GM18858 (cell line): Measurements from ENCODE around the gene KIAA1614.
A peak's percentile ranks its signal among the peaks of the same experiment; 100 is the strongest.
"Not testable (repeated sequence)": the region's sequence is repeated elsewhere in the genome, so short reads cannot be mapped to it uniquely, and the experiment has no call there.

Source experiments
- ATAC-seq: cut with Tn5 transposase; IDR thresholded peaks from one replicate; pipeline ENCODE4 v1.9.1; 2021; ENCODE audit not compliant: unreplicated experiment

Gene KIAA1614

DNA sequence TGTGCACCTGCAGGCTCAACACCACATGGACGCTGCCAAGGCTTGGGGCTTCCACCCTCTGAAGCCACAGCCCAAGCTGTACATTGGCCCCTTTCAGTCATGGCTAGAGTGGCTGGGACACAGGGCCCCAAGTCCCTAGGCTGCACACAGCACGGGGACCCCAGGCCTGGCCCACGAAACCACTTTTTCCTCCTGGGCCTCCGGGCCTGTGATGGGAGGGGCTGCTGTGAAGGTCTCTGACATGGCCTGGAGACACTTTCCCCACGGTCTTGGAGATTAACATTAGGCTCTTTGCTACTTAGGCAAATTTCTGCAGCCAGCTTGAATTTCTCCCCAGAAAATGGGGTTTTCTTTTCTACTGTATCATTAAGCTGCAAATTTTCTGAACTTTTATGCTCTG lies 46.9 kb downstream of the KIAA1614 start:
- not testable (repeated sequence) for ATAC-seq

DNA sequence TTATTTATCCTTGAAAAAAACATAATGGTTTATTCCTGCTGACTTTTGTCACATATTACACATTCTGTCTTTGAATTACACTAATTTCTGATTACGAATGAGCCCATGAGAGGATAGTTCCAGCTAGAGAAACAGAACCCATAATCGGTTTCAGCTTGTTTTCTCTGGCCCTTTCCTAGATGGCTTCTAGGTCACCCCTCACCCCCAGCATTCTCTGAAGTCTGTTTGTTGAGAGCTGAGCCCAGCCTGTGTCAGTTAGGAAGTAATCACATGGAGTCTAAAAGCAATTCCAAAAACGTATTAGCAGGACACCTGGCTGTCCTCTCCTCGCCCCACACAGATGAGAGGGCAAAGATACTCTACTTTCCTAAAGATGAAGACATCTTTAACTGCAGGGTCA lies 48.9 kb downstream of the KIAA1614 start:
- ATAC-seq, result no peak

- no peak for ATAC-seq
These were observed 49.5 kb downstream of the KIAA1614 start for GRCh38 chr1:180962178-180962577.

DNA sequence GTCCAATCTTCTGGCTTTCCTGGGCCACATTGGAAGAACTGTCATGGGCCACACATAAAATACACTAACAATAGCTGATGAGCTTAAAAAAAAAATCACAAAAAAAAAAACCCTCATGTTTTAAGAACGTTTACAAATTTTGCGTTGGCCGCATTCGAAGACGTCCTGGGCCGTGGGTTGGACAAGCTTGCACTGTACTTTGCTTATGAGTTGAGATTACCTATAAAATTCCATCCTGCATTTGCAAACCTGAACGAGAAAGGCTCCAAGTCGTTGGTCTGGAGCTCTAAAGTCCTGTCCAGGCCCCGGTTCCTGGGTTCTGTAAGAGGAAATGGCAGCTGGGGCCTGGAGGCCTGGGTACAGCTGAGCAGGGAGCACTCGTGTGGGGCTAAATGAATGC lies 51.4 kb downstream of the KIAA1614 start:
- no peak for ATAC-seq

- ATAC-seq, result no peak
These were observed 51.9 kb downstream of the KIAA1614 start for GRCh38 chr1:180964595-180964994.

DNA sequence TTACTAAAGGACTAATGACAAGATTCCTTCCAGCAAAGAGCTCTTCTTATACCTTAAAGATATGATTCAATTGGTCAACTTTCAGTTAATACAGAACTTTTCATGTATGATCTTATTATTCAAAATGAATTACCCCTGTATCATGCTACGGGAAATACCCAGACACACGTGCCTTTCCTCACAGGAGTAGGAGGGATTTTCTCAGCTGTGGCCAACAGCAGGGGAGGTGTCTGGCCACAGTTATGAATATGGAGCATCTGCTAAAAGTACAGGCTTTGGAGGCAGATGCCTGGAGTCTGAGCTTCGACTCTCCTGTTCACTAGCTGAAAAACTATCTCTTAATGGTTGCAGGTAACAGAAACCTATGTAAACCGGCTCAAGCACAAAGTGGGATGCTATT lies 53.6 kb downstream of the KIAA1614 start:
- ATAC-seq, result no peak

GRCh38 chr1:180966744-180967536 lies 54.2 kb downstream of the KIAA1614 start:
- ATAC-seq, result no peak

- no peak for ATAC-seq
These were observed 54.9 kb downstream of the KIAA1614 start for GRCh38 chr1:180967558-180967957.

DNA sequence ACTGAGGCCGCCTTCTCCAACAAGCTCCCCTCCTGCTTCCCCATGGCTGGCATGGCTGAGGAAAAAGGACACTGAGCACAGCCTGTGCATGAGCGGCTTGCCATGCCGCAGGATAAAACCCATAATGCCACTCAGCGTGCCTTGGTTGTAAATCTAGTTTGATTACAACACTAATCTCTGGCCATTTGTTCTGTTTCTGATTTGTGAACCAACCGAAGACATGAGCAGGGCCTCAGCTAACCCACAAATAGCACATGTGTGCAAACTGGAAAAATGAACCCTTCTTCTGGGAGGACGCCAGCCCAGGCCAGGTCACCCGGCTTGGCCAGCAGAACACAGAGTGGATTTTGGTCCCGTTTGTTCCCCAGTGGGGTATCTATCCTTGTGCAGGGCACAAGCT lies 56.1 kb downstream of the KIAA1614 start:
- ATAC-seq, result not testable (repeated sequence)

GRCh38 chr1:180969434-180969833 lies 56.7 kb downstream of the KIAA1614 start:
- no peak for ATAC-seq

- ATAC-seq, result no peak
These were observed 57.8 kb downstream of the KIAA1614 start for GRCh38 chr1:180970333-180971079.

DNA sequence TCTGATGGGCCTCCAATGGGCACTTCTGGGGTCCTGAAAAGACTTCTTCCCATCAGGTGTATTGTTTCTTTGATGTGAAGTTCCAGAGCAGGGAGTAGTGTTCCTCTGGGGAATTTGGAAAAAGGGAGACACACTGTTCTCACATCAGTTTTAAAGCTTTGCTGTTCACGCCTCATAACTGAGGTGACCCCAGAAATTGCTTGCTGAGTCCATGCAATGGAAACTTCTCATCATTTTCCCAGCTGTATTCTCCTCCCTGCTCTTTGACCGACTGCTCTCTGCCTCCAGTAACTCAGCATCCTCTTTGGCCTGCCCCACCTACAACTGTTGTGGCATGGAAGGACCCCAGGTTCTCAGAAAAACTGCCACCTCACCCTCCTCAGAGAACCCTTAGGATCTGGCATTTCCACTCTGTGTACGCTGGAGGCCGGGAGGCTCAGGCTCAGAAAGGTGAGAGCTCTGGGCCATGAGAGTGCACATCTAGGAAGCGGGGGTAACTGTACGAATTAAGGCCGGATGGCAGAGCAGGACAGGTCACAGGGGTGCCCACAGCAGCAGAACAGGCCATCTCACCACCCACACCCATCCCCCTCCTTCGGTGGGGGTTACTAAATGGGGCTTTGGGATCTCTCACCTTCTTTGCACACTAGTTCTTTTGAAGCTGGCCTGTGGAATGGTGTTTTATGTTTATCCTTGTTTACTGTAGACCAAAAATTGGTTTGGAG lies 58.7 kb downstream of the KIAA1614 start:
- no peak for ATAC-seq

DNA sequence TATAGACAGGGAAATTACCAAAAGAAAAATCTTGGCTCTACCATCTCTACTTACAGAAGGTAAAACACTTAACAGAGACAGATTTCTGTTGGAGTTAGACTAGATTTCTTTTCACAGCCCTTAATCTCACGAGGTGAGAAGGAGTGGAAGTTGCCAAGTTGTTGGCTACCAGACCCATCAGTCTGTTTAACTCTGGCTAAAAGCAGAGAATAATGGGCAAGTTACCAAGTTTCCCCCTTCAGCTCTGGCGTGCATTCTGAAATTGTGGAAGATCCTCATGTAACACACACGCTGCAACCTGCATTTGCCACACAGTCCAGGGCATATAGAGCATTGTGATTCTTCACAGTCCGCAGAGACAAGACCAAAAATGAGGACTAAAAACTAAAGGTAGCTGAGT lies 60.7 kb downstream of the KIAA1614 start:
- no peak for ATAC-seq

DNA sequence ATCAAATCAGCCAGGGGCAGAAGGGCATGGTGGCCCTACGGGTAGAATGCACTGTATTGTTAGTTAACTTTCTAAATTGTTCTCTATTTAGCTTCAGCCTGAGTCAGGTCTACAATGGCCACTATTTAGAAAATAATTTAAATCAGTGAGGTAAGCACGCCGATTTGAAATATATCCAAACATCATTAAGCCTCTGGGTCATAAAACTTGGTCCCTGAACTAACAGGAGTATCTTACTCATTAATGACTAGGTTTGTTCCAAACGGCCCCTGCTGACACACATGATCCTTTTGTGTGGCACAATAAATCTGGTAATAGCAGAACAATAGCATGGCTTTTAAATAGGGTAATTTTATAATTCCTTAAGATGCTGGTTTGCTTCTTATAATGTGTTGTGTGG lies 61.5 kb downstream of the KIAA1614 start:
- no peak for ATAC-seq

DNA sequence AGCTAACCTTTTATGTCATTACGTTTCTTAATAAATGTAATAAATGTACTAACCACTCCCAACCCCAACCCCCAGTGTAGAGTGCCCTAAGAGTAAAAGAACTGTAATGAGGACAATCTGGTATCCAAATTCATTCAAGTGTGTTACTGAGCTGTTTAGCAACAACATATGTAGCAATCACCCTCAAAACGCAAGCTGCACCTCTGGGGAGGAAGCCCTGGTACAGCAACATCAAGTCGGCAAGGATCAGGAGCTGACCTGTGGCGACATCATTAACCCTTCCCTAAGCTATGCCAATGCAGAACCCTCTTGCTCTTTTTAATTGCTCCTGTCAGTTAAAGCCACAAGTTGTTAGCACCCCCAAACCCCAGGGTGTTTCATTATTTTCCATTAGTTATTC lies 62.9 kb downstream of the KIAA1614 start:
- ATAC-seq, result no peak

GRCh38 chr1:180976191-180976590 lies 63.5 kb downstream of the KIAA1614 start:
- ATAC-seq, result no peak

DNA sequence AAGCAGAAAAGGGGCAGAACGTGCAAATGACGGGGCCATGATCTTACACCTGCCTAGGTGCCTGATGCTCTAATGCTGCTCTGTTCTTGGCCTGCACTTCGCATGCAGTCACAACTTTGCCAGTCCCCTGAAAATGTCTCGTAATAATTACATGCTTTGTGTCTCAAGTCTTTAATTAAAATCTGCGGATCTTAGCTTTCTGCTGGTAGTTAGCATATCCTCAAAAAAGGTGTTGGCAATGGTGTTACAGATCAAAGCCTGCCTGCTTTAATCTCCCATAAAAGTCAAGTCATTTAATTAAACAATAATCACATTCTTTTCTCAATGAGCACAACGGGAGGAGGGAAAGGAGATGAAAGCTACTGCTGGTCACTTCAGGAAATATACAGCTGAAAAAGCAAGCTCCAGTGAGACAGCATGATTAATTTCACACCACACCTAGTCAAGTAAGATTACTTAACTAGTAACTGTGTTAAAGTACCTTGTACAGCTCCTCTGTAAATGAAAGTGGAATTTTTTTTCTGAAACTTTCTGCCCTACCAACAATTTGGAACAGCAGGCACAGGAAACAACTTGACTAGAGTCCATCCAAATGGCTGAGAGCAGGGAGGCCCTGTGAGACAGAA lies 64.1 kb downstream of the KIAA1614 start:
- ATAC-seq, result no peak

GRCh38 chr1:180981596-180982387 lies 69.1 kb downstream of the KIAA1614 start:
- ATAC-seq, result peak; percentile 88

DNA sequence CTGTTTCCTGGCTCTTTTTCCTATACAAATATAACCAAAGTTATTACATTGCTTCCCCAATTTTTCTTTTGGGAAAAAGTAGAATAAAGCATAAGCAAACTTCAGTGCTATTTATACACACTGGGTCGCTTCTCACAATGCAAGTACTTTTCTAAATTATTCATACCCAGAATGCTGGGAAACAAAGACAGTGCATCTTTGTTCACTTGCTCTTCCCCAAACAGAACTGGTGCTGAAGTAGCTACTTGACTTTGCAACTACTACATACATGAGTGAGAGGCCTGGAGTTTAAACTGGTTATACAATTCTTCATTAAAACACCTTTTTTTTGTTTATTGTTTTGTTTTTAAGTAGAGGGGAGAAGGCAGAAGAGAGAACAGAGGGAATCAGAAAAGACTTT lies 69.7 kb downstream of the KIAA1614 start:
- ATAC-seq, result no peak

GRCh38 chr1:180988253-180988752 lies 75.6 kb downstream of the KIAA1614 start:
- no peak for ATAC-seq
